Activated T-helper 1 cell treated with anti-CD3 and anti-CD28 coated beads, Interleukin-12 subunit alpha, Interleukin-12 subunit beta, Interleukin-2, Interleukin-4 antibody, amounts not matched to agents 30 ng/mL and 10 ng/mL and 1 ng/mL, durations not matched to agents 14 hours and 24 hours and 36 hours (primary cell): ENCODE results near the gene C9orf152. TPM values are rescaled to one million over a fixed set of nuclear protein-coding genes. Genes with fewer than 3 reads are reported as not detected.

Source experiments
- DNase-seq: peaks from one replicate; pipeline ENCODE4 v3.0.0; 2021; ENCODE audit warnings: low spot score
- H3K27ac Mint-ChIP-seq: one replicate; pipeline ENCODE4 v1.8.0; 2021; ENCODE audit warnings: mild to moderate bottlenecking, mixed read lengths
- H3K27me3 Mint-ChIP-seq: one replicate; pipeline ENCODE4 v1.8.0; 2022; ENCODE audit warnings: mild to moderate bottlenecking, moderate library complexity, mixed read lengths; ENCODE audit not compliant: insufficient read depth
- H3K36me3 Mint-ChIP-seq: one replicate; pipeline ENCODE4 v1.8.0; 2021; ENCODE audit warnings: low read depth, mixed read lengths
- H3K4me1 Mint-ChIP-seq: one replicate; pipeline ENCODE4 v1.8.0; 2021; ENCODE audit warnings: low read depth, mixed read lengths
- H3K4me3 Mint-ChIP-seq: one replicate; pipeline ENCODE4 v1.8.0; 2021; ENCODE audit warnings: mild to moderate bottlenecking, moderate library complexity, mixed read lengths
- H3K9me3 Mint-ChIP-seq: one replicate; pipeline ENCODE4 v1.8.0; 2021; ENCODE audit warnings: mixed read lengths
- intact Hi-C: fragments of 100-400 bp; cut with micrococcal nuclease; formaldehyde crosslinking; loops from one replicate; pipeline ENCODE4 v1.15.1; 2024
- total RNA-seq: library from RNA; stranded (reverse); gene quantifications from 2 replicates; pipeline ENCODE4 v1.2.3, GENCODE V29; 2022

The C9orf152 gene
- total RNA-seq, 1 donor from 2014 or later = not detected

GRCh38 chr9:110246214-110246613, 38.3 kb upstream of the C9orf152 start:
- DNase-seq = no peak
- Mint-ChIP-seq H3K4me1 (peaks cover 28% of the 10 kb centered on the region), H3K27me3 (no peaks in the 10 kb centered on the region), H3K36me3 (peaks cover 51% of the 10 kb centered on the region), H3K4me3 (no peak overlapping the region), H3K9me3 (no peaks in the 10 kb centered on the region), H3K27ac (no peak overlapping the region)
- intact Hi-C loops = no loop called here

GRCh38 chr9:110244616-110245015, 36.7 kb upstream of the C9orf152 start:
- Mint-ChIP-seq H3K36me3 (peaks cover 40% of the 10 kb centered on the region), H3K27me3 (no peaks in the 10 kb centered on the region), H3K4me3 (no peak overlapping the region), H3K27ac (no peak overlapping the region), H3K9me3 (no peaks in the 10 kb centered on the region), H3K4me1 (peaks cover 18% of the 10 kb centered on the region)
- intact Hi-C loops = no loop called here
- no peak for DNase-seq

GRCh38 chr9:110241858-110242321, 33.9 kb upstream of the C9orf152 start:
- Mint-ChIP-seq H3K27ac (no peak overlapping the region), H3K4me1 (peaks cover 7% of the 10 kb centered on the region), H3K36me3 (peaks cover 25% of the 10 kb centered on the region), H3K9me3 (no peaks in the 10 kb centered on the region), H3K27me3 (no peaks in the 10 kb centered on the region), H3K4me3 (no peak overlapping the region)
- intact Hi-C loops = no loop called here
- DNase-seq = no peak

GRCh38 chr9:110241260-110241857, 33.4 kb upstream of the C9orf152 start:
- Mint-ChIP-seq H3K9me3 (no peaks in the 10 kb centered on the region), H3K4me3 (no peak overlapping the region), H3K4me1 (peaks cover 2% of the 10 kb centered on the region), H3K36me3 (peaks cover 21% of the 10 kb centered on the region), H3K27ac (no peak overlapping the region), H3K27me3 (no peaks in the 10 kb centered on the region)
- intact Hi-C loops = no loop called here
- DNase-seq = no peak

GRCh38 chr9:110240198-110240597, 32.2 kb upstream of the C9orf152 start:
- no peak for DNase-seq
- H3K27me3 Mint-ChIP-seq = no peaks in the 10 kb centered on the region
- no peaks in the 10 kb centered on the region for H3K4me1 Mint-ChIP-seq
- H3K36me3 Mint-ChIP-seq = peaks cover 17% of the 10 kb centered on the region
- H3K9me3 Mint-ChIP-seq = no peaks in the 10 kb centered on the region
- H3K27ac Mint-ChIP-seq = no peak overlapping the region
- H3K4me3 Mint-ChIP-seq = no peak overlapping the region
- intact Hi-C loops = no loop called here

- no peak for DNase-seq
- intact Hi-C loops = no loop called here
- H3K27me3 Mint-ChIP-seq = peaks cover 10% of the 10 kb centered on the region
- no peaks in the 10 kb centered on the region for H3K4me1 Mint-ChIP-seq
- no peaks in the 10 kb centered on the region for H3K9me3 Mint-ChIP-seq
- no peak overlapping the region for H3K27ac Mint-ChIP-seq
- peaks cover 2% of the 10 kb centered on the region for H3K36me3 Mint-ChIP-seq
- no peak overlapping the region for H3K4me3 Mint-ChIP-seq
Observed at GRCh38 chr9:110228321-110228720, 20.4 kb upstream of the C9orf152 start.

GRCh38 chr9:110224583-110224982, 16.6 kb upstream of the C9orf152 start:
- Mint-ChIP-seq H3K27ac (no peak overlapping the region), H3K9me3 (no peaks in the 10 kb centered on the region), H3K4me1 (no peaks in the 10 kb centered on the region), H3K4me3 (no peak overlapping the region), H3K36me3 (no peaks in the 10 kb centered on the region), H3K27me3 (peaks cover 19% of the 10 kb centered on the region)
- DNase-seq = no peak
- intact Hi-C loops = no loop called here

- no peak overlapping the region for H3K4me3 Mint-ChIP-seq
- no peak overlapping the region for H3K27ac Mint-ChIP-seq
- intact Hi-C loops = no loop called here
- DNase-seq = no peak
- no peaks in the 10 kb centered on the region for H3K4me1 Mint-ChIP-seq
- no peaks in the 10 kb centered on the region for H3K9me3 Mint-ChIP-seq
- peaks cover 18% of the 10 kb centered on the region for H3K27me3 Mint-ChIP-seq
- no peaks in the 10 kb centered on the region for H3K36me3 Mint-ChIP-seq
Observed at GRCh38 chr9:110220809-110221208, 12.8 kb upstream of the C9orf152 start.

- no peak overlapping the region for H3K4me3 Mint-ChIP-seq
- intact Hi-C loops = loop anchor here (1.0 to 5.0 kb wide), 5 partner anchors 34 to 643 kb away; no protein-coding TSS in a partner anchor
- DNase-seq = no peak
- H3K4me1 Mint-ChIP-seq = peaks cover 6% of the 10 kb centered on the region
- no peaks in the 10 kb centered on the region for H3K9me3 Mint-ChIP-seq
- H3K27me3 Mint-ChIP-seq = peaks cover 15% of the 10 kb centered on the region
- no peaks in the 10 kb centered on the region for H3K36me3 Mint-ChIP-seq
- H3K27ac Mint-ChIP-seq = no peak overlapping the region
Observed at GRCh38 chr9:110217656-110218099, 9.7 kb upstream of the C9orf152 start.

- intact Hi-C loops = loop anchor here (5.0 kb wide), 1 partner anchor 167 kb away; no protein-coding TSS in a partner anchor
- Mint-ChIP-seq H3K27me3 (peaks cover 12% of the 10 kb centered on the region), H3K27ac (no peak overlapping the region), H3K4me1 (peaks cover 6% of the 10 kb centered on the region), H3K9me3 (no peaks in the 10 kb centered on the region), H3K36me3 (peaks cover 2% of the 10 kb centered on the region), H3K4me3 (no peak overlapping the region)
- no peak for DNase-seq
Observed at GRCh38 chr9:110214586-110215355, 6.8 kb upstream of the C9orf152 start.

GRCh38 chr9:110214090-110214489, 6.1 kb upstream of the C9orf152 start:
- Mint-ChIP-seq H3K9me3 (no peaks in the 10 kb centered on the region), H3K36me3 (peaks cover 2% of the 10 kb centered on the region), H3K27me3 (peaks cover 14% of the 10 kb centered on the region), H3K4me3 (no peak overlapping the region), H3K4me1 (peaks cover 6% of the 10 kb centered on the region), H3K27ac (no peak overlapping the region)
- intact Hi-C loops = no loop called here
- DNase-seq = no peak

GRCh38 chr9:110213413-110214044, 5.6 kb upstream of the C9orf152 start:
- intact Hi-C loops = no loop called here
- peaks cover 2% of the 10 kb centered on the region for H3K36me3 Mint-ChIP-seq

GRCh38 chr9:110207071-110207641, 803 bp downstream of the C9orf152 start:
- peaks cover 28% of the 10 kb centered on the region for H3K27me3 Mint-ChIP-seq
- H3K4me1 Mint-ChIP-seq = no peaks in the 10 kb centered on the region
- intact Hi-C loops = no loop called here

More at GRCh38 chr9:110213413-110214044, 5.6 kb upstream of the C9orf152 start:
- H3K27ac Mint-ChIP-seq = no peak overlapping the region
- H3K4me3 Mint-ChIP-seq = no peak overlapping the region
- H3K4me1 Mint-ChIP-seq = peaks cover 6% of the 10 kb centered on the region
- H3K9me3 Mint-ChIP-seq = no peaks in the 10 kb centered on the region
- no peak for DNase-seq
- peaks cover 15% of the 10 kb centered on the region for H3K27me3 Mint-ChIP-seq

More at GRCh38 chr9:110207071-110207641, 803 bp downstream of the C9orf152 start:
- DNase-seq = no peak
- H3K4me3 Mint-ChIP-seq = no peak overlapping the region
- H3K36me3 Mint-ChIP-seq = no peaks in the 10 kb centered on the region
- H3K9me3 Mint-ChIP-seq = no peaks in the 10 kb centered on the region
- no peak overlapping the region for H3K27ac Mint-ChIP-seq
